SW480 (cell line): ENCODE results near the gene VPS35.

Experiments
- DNase-seq: peaks from one replicate; pipeline ENCODE4 v3.0.0-alpha.2; 2016; ENCODE audit warnings: low spot score

The VPS35 gene

GRCh38 chr16:46688654-46689364 lies at the start of gene VPS35:
TSS of gene VPS35 (minus strand) at chr16:46689178. CDS start at chr16:46689133, 45 bp downstream.
- DNase-seq = peak; percentile 98

- no peak for DNase-seq
These were observed 48.7 kb upstream of the VPS35 start for GRCh38 chr16:46737621-46738214.

GRCh38 chr16:46736695-46737094 lies 47.7 kb upstream of the VPS35 start:
- no peak for DNase-seq

- DNase-seq = no peak
These were observed 44.4 kb upstream of the VPS35 start for GRCh38 chr16:46733319-46733830.

GRCh38 chr16:46732561-46732960 lies 43.6 kb upstream of the VPS35 start:
- no peak for DNase-seq

- DNase-seq = no peak
These were observed 42.9 kb upstream of the VPS35 start for GRCh38 chr16:46731691-46732555.

GRCh38 chr16:46730801-46731690 lies 42.1 kb upstream of the VPS35 start:
- no peak for DNase-seq

GRCh38 chr16:46730126-46730525 lies 41.1 kb upstream of the VPS35 start:
- no peak for DNase-seq

GRCh38 chr16:46729326-46729995 lies 40.5 kb upstream of the VPS35 start:
- DNase-seq = no peak

- DNase-seq = no peak
These were observed 39.8 kb upstream of the VPS35 start for GRCh38 chr16:46728806-46729205.

- DNase-seq = no peak
These were observed 38.7 kb upstream of the VPS35 start for GRCh38 chr16:46727630-46728029.

- no peak for DNase-seq
These were observed 38.2 kb upstream of the VPS35 start for GRCh38 chr16:46727184-46727583.

GRCh38 chr16:46721885-46722284 lies 32.9 kb upstream of the VPS35 start:
- no peak for DNase-seq

GRCh38 chr16:46720619-46721018 lies 31.6 kb upstream of the VPS35 start:
- no peak for DNase-seq

GRCh38 chr16:46719528-46719927 lies 30.6 kb upstream of the VPS35 start:
- DNase-seq = no peak

GRCh38 chr16:46718214-46718613 lies 29.2 kb upstream of the VPS35 start:
- no peak for DNase-seq

- no peak for DNase-seq
These were observed 28.7 kb upstream of the VPS35 start for GRCh38 chr16:46717692-46718091.

GRCh38 chr16:46715769-46716305 lies 26.9 kb upstream of the VPS35 start:
- DNase-seq = no peak

GRCh38 chr16:46714797-46715591 lies 26.0 kb upstream of the VPS35 start:
- no peak for DNase-seq

- no peak for DNase-seq
These were observed 24.7 kb upstream of the VPS35 start for GRCh38 chr16:46713634-46714033.
